Stimulated activated CD8-positive, alpha-beta memory T cell treated with anti-CD3 and anti-CD28 coated beads, Interleukin-2, amount 100 ng/mL, for 1 hour (primary cell): ENCODE data around the gene TCTN2.

ENCODE experiments used
- DNase-seq, 2 donors: peaks; one replicate each; pipeline ENCODE4 v3.0.0-alpha.2; 2020; ENCODE audit warnings: low read depth in 2 of 2

The TCTN2 gene

DNA sequence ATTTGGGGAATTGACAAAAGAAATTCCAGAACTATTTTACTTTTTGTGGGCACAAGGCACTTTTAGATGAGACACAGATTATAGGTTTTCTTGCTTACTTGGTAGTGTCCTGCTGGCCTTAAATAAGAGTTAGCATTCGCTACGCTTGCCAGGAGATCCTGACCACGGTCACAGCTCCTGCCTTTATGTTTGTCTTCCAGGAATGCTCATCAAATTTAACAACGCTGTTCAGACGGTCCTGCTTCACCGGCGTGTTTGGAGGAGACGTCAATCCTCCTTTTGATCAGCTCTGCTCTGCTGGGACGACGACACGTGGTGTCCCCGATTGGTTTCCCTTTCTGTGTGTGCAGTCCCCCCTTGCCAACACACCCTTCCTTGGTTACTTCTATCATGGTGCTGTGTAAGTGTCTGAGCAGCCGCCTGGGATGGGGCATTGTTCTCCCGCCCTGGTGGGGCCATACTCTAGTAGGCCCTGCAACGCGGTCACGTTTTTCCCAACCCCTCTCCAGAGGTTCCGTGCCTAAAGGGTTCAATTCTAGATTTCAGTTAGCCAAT is 15.8 kb downstream of the TCTN2 start:
- no peak for DNase-seq

DNA sequence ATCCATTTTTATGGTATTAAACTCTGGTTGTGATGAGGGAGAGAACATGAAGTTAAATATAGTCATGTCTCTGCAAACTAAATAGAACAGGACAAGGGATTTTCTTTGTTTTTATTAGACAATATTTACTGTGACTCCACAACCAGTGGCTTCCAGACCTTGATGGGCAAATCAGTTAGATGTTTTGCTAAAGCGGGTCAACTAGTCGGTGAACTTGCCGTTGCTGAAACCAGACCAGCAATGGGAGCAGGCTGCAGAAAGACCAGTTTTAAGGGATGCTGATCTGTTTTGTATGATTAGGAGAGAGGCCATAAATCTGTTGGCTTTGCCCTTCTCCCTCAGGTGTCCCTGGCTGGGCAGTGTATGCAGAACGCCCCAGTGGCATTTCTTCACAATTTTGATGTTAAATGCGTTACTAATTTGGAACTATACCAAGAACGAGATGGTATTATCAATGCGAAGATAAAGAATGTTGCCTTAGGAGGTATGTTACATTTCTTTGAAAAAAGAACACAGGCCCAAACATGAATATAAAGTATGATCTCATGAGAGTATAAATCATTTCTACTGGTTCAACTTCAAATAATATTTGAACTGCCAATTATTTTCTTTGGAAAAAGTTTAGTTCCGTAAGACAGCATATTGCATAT is 19.4 kb downstream of the TCTN2 start:
- no peak for DNase-seq

DNA sequence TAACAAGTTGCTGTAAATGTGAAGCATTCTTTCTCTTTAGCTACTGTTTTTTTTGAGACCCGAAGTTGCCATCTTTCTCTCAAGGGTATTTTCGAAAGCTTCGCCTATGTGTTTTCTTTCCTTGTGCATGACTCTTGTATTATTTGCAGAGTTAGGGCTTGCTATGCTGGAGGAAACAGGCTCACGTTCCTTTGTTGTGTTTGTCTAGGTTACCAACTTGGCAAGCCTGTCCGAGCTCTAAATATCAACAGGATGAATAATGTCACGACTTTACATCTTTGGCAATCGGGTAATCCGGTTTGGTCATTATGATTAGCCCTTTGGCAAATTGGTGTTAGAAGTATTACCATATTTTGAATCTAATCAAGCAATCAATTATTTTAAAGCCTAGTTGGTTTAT is 25.3 kb downstream of the TCTN2 start:
- DNase-seq, result no peak

DNA sequence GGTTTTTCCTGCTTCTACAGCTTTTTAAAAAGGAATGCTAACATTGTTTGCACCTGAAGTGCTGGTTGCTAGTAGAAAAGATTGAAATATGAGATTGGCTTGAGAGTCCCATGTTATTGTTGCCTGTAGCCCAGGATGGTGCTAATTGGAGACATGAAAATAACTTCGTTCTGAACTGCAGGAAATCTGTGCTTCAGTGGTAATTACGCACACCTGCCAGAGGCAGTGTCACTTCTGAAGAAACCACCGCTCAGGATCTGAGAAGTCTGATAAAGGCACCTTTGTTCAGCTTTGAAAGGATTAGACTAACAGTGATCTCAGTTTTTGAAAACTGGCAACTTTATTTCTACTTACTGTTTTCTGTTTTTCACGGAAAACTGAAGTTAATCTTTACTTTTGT is 25.7 kb downstream of the TCTN2 start:
- DNase-seq, result no peak

DNA sequence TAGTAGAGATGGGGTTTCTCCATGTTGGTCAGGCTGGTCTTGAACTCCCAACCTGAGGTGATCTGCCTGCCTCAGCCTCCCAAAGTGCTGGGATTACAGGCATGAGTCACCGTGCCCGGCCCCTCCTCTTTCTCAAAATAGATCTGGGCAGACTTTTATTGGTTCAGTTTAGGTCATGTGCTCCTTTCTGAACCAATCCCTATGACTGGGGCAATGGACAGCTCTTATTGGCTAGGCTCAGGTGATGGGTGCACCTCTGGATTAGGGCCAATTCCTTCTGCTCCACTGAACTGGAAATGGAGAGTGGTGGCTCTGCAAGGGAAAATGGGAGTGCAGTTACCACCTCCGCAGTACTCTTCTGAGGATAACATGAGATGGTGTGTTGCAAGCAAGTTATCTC is 35.0 kb downstream of the TCTN2 start:
- no peak for DNase-seq

DNA sequence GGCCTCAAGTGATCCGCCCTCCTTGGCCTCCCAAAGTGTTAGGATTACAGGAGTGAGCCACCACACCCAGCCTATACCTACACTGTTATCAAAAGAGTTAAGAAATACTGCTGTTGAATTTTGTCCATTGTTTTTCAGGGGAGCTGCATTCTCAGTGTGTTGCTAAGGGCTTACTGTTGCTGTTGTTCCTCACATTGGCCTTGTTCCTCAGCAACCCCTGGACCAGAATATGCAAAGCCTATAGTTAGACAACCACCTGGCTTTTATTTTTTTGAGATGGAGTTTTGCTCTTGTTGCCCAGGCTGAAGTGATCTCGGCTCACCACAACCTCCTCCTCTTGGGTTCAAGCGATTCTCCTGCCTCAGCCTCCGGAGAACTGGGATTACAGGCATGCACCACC is 36.6 kb downstream of the TCTN2 start:
- DNase-seq, result no peak

DNA sequence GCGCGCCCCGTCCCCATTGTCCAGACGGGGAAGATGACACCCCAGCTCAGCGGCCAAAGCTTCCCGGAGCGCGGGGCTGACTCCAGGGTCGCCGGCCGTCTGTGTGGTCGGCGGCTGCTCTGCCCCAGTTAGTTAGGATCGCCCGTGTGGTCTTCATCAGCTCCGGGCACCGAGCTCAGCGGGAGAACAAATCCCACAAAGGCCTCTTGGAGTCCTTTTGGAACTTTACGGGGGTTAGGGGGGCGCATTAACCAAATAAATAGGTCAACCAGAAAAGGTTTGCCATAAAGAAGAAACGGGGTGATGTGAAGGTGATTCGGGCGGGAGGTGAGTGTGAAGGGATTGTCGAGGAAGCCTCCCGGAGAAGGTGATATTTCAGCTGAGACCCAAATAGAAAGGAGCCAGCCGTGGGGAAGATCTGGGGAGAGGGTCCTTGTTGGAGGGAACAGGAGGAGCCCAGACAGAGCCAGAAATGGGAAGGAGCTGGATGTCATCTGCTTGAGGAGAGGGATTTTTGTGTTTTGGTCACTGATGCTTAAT is 41.9 kb downstream of the TCTN2 start:
- no peak for DNase-seq

DNA sequence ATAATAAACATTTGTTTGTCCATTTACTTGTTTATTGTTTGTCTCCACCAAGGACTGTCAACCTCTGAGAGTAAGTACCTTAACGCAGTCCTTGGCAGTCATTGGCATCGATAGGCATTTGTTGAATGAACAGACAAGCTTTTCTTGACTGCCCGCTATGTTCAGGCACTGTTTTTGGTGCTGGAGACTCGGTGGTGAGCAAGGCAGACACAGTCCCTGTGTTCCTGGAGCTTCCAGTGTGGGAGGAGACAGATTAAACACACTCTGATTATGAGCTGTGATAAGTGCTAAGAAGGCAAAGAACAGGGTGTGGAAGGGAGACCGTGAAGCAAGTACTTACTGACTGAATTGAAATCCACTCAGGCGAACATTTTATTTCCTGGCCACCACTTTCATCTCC is 42.5 kb downstream of the TCTN2 start:
- DNase-seq, result no peak

DNA sequence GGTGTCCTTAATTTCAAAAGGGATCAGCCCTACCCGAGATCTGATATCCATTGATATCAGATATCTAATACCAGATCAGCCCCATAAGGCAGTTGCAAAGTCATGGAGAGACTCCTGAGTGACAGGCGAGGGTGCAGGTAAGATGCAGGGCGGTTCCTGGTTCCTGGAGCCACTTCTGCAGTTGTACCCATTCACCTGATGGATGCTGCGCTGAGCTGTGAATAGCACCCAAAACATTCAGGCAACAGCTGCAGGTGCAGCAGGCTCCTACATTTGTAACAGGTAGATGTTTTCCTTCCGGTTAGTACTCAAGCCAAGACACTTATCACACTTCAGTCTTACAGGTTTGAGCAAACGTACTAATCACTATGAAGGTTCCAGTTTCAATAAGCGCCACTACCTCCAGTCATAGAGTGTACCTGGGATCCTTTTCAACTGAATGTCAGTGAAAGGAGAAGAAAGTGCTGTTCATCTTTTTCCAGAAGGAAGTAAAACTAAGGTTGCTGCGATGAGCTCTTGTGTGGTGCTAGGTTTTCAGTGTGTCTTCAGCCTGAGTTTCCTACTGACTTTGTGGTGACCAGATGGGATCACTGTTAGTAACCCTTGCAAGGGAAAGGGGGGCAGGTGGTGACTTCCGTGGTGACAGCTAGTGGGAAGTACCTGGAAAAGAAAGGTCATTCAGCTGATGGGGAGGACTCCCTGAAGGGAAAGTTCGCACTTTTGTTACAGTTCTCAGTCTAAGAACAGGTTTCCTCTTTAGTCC is 43.1 kb downstream of the TCTN2 start:
- DNase-seq, result no peak

DNA sequence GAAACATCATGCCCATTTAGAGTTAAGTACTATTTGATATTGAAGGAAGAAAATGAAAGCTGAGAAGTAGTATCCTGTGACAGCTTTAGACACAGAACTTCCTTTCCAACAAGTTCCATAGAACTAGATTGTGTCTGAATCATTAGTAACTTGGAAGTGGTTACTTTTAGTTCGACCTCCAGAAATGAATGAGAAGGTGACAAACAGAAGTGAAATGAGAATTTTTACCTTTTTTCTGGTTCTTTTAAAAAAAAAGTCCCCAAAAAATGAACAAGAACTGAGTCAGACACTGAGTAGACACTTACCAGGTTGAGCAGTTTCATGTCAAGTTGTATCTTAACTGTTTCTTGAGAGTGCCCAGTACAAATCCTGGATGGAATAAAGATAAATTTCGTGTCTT is 44.3 kb downstream of the TCTN2 start:
- no peak for DNase-seq

DNA sequence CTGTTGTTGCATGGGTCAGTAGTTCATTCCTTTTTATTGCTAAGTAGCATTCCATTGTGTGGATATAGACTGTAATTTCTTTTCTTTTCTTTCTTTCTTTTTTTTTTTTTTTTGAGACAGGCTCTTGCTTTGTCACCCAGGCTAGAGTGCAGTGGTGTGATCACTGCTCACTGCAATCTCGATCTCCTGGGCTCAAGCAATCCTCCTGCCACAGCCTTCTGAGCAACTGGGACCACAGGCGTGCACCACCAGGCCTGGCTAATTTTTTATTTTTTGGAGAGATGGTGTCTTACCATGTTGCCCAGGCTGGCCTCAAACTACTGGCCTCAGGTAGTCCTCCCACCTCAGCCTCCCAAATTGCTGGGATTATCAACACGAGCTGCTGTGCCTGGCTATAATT is 46.4 kb downstream of the TCTN2 start:
- DNase-seq, result no peak

DNA sequence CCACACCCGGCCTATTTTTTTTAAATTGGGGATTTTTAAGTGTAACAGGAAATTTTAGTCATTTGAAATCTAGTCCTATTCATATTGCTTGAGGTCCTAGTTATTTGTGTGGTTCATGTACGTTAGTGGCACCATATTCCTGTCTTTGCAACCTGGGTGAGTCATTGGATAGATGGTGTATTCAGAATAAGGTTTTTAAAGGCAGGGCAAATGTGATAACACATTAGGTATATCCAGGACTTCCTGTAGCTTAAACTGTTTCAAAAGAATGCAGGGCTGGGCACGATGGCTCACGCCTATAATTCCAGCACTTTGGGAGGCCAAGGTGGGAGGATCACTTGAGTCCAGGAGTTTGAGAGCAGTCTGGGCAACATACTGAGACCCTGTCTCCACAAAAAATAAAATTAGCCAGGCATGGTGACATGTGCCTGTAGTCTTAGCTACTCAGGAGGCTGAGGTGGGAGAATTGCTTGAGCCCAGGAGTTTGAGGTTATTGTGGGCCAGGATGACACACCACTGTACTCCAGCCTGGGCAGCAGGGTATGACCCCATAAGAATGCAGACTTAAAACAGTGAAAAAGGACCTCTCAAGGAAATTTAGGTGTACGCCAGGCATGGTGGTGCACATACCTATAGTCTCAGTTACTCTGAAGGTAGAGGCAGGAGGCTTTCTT is 49.4 kb downstream of the TCTN2 start:
- DNase-seq, result no peak

DNA sequence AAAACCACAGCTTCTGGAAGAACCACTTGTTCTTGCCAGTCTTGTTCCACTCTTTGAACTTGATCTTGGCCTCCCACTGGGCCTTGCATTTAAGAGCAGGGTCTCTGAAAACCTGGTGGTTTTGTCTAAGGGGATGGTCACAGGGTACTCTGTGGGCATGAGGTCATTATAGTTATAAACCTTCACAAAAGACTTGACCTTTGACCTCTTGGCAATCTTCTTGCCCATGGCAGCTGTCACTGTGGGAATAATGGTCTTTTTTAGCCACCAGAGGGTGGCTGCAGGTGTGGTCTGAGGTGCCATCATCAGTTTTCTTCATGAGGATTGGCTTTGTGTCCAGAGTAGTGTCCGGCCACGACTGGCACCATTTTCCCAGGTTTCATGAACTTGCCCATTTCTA is 50.3 kb downstream of the TCTN2 start:
- DNase-seq, result no peak

DNA sequence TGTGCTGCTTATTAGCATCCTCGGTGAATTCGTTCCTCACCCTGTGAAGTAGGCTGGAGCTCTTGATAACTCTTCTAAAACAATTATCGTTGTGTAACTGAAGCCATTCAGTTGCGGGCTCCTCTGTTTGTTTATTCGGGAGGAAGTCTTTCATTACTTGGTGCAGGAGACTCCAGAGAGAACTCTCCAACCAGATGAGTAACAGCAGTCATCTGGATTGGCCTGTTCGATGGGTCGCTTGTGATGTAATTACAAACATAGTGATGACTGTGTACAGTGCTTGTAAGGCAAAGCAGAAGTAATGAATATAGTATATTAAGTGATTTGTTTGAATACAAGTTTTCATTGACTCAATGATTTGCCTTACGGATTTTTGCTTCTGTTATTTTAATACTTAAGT is 52.1 kb downstream of the TCTN2 start:
- no peak for DNase-seq

DNA sequence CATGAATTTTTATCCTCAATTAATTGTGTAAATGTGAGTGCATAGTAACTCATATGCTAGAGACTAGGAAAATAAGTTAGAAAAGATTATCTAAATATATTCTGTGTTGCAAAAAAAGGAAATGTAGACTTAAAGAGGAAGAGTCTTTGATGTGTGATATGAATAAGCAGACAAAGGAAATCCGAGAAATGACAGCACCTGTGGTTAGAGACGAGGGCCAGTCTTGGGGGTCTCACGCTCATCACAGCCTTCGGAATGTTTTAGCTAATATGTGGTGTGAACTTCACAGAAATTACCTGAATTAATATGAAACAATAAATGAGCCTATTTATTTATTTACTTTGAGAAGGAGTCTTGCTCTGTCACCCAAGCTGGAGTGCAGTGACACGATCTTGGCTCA is 52.9 kb downstream of the TCTN2 start:
- no peak for DNase-seq

DNA sequence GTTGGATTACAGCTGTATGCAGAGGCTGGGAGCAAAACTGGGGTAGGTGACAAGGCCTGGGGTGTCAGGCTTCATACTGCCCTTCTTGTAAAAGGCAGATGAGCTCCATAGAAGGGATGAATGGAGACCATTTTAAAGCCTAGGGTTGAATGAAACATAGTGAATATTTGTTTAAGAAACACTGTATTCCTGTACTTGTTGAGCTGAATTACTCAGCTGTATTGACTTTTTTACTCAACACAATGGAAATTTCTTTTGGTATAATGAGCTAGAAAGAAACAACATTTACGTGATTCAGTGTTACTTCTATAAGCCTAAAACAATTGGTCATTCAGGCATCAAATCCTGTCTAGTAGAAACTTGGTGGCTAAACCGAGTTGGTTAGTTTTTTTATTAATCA is 55.3 kb downstream of the TCTN2 start:
- DNase-seq, result no peak

DNA sequence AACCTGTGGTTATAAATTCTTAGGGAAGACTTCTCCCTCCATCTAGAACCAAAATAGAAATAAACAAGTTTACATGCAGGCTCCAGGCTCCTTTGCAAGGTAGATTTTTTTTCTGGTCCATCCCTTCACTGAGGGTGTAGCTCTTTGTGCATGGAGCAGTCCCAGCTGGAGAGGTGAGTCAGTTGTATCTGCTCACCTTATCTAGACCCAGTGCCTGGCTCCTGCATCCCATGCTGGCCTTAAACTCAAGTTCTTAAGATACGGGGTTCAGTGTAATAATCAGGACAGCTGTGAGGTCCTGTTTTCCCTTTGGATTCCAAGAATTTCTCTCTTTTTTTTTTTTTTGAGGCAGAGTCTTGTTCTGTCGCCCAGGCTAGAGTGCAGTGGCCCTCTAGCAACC is 56.0 kb downstream of the TCTN2 start:
- DNase-seq, result no peak

DNA sequence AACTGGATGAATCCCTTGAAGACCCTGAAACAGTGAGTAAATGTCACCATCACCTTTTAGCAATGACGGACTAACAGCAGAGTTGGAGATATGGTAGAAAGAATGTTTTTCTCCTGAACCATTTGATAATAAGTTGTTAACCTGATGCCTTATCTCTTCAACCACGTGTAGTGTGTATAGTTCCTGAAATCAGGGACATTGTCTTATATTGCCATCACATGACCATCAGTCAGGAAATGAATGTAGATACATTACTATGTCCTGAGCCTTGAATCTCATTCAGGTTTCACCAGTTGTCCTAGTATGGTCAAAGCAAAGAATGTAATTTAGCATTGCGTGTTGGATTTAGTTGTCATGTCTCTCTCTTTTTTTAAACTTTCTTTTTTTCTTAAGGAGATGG is 57.0 kb downstream of the TCTN2 start:
- no peak for DNase-seq

DNA sequence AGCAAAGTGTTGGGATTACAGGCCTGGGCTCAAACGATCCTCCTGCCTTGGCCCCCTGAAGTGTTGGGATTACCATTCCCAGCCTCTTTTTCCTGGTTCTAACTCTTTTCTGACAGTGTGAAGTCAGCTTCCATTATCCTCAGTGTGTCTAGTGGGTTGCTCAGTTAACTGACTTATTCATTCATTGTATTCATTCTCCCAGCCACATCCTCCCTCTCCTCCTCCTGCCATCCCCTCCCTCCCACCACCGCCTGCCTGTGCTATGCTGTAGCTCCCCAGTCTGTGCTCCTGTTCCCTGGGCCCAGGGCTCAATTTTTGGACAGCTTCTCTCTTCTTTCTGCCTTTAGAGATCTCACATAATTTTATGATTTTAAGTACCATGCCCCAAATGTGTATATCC is 60.7 kb downstream of the TCTN2 start:
- no peak for DNase-seq

DNA sequence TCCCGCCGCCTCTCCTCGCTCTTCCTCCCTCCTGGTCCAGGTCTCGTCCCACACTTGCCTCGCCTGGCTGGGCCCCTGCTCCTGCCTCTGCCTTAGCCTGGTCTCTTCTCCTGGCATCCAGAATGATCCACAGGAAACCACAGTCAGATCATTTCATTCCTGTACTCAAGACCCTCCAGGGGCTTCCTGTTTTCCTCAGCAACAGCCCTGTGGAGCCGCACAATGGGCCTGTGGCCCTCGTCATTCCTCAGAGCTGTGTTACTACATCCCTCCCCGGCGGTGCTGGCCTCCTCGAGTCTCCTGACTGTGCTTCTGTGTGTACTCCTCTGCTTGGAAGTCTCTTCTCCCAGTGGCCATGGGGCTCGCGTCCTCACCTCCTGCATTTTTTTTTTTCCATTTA is 61.3 kb downstream of the TCTN2 start:
- DNase-seq, result no peak

DNA sequence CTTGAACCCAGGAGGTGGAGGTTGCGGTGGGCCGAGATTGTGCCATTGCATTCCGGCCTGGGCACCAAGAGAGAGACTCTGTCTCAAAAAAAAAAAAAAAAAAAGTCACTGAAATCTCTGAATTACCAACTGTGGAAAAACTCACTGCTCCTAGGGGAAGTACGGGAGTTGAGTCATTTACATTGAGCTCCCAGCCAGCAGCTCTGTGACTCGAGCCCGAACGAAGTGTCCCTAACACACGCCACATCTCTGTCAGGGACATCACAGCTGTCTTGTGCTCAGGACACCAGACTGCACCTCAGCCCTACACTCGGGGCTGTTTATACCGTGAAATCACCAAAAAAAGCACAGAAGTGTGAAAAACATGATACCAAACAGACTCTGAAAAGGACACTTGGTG is 62.3 kb downstream of the TCTN2 start:
- DNase-seq, result no peak

DNA sequence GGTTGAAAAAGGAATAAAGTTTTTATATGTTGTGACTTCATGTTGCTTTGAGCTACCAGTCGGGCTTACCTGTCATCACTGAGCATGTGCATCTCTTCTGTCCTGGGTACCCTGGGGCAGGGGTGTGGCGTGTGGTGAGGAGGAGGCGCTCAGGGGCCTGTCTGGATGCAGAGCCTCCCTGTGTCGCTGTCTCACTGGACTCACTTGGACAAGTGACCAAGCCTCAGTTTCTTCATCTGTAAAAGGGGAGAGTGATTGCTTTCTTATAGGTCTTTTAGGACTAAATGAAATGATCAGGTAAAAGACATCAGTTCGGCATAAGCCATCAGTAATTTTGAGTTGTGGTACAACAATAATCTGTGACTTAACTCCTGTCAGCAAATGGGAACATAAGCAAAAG is 63.4 kb downstream of the TCTN2 start:
- no peak for DNase-seq
